Activated CD8-positive, alpha-beta T cell treated with anti-CD3 and anti-CD28 coated beads for 36 hours (primary cell): ENCODE results near the gene ATP2C2. TPM values are rescaled to one million over a fixed set of nuclear protein-coding genes. Genes with fewer than 3 reads are reported as not detected.
A peak's percentile ranks its signal among the peaks of the same experiment; 100 is the strongest.

ENCODE experiments used
- ATAC-seq: fragments of 200-7000 bp; cut with Tn5 transposase; one replicate; pipeline ENCODE4 v1.10.0; 2021; ENCODE audit warnings: mild to moderate bottlenecking, moderate library complexity
- CTCF ChIA-PET: fragments of 350-600 bp; sonication (Branson Sonifier 250); formaldehyde crosslinking; loops from one replicate; lab custom pipeline; 2021; ENCODE audit warnings: antibody characterized with exemption; lab: Charles Lee
- POLR2A ChIA-PET: fragments of 350-600 bp; sonication (Branson Sonifier 250); formaldehyde crosslinking; loops from one replicate; lab custom pipeline; 2021; ENCODE audit warnings: antibody characterized with exemption; lab: Charles Lee
- DNase-seq: peaks from one replicate; pipeline ENCODE4 v3.0.0-alpha.2; 2020
- H3K27ac Mint-ChIP-seq: one replicate; pipeline ENCODE4 v1.8.0; 2021; ENCODE audit warnings: mild to moderate bottlenecking, mixed read lengths
- H3K27me3 Mint-ChIP-seq: one replicate; pipeline ENCODE4 v1.8.0; 2021; ENCODE audit warnings: mixed read lengths
- H3K36me3 Mint-ChIP-seq: one replicate; pipeline ENCODE4 v1.8.0; 2021; ENCODE audit warnings: low read depth, mixed read lengths
- H3K4me1 Mint-ChIP-seq: one replicate; pipeline ENCODE4 v1.8.0; 2021; ENCODE audit warnings: low read depth, mixed read lengths
- H3K4me3 Mint-ChIP-seq: one replicate; pipeline ENCODE4 v1.8.0; 2021; ENCODE audit warnings: mild to moderate bottlenecking, moderate library complexity, mixed read lengths
- H3K9me3 Mint-ChIP-seq: one replicate; pipeline ENCODE4 v1.8.0; 2021; ENCODE audit warnings: mixed read lengths
- intact Hi-C: fragments of 100-400 bp; cut with micrococcal nuclease; formaldehyde crosslinking; loops from one replicate; pipeline ENCODE4 v1.10.0; 2022
- total RNA-seq, 2 experiments: library from RNA; stranded (reverse); gene quantifications; one replicate each; pipeline ENCODE4 v1.2.3, GENCODE V29; 2021
- TF ChIP-seq, protein P1 (sequence below): fragments of 200-600 bp; IDR thresholded peaks from one replicate; pipeline ENCODE4 v1.8.0; 2022; ENCODE audit warnings: antibody characterized with exemption, mild to moderate bottlenecking

ATP2C2 gene
- total RNA-seq, 2 experiments from 2014 or later: not detected

DNA sequence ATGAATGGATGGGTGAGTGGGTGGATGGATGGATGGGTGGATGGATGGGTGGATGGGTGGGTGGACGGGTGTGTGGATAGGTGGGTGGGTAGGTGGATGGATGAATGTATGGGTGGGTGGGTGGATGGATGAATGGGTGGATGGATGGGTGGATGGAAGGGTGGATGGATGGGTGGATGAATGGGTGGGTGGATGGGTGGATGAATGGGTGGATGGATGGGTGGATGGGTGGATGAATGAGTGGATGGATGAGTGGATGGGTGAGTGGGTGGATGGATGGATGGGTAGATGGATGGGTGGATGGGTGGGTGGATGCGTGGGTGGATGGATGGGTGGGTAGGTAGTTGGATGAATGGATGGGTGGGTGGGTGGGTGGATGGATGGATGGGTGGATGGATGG is 13.2 kb upstream of the ATP2C2 start:
- DNase-seq: no peak
- H3K9me3 Mint-ChIP-seq: no peaks in the 10 kb centered on the region
- no peak overlapping the region for H3K27ac Mint-ChIP-seq
- TF ChIP-seq, protein P1, sequence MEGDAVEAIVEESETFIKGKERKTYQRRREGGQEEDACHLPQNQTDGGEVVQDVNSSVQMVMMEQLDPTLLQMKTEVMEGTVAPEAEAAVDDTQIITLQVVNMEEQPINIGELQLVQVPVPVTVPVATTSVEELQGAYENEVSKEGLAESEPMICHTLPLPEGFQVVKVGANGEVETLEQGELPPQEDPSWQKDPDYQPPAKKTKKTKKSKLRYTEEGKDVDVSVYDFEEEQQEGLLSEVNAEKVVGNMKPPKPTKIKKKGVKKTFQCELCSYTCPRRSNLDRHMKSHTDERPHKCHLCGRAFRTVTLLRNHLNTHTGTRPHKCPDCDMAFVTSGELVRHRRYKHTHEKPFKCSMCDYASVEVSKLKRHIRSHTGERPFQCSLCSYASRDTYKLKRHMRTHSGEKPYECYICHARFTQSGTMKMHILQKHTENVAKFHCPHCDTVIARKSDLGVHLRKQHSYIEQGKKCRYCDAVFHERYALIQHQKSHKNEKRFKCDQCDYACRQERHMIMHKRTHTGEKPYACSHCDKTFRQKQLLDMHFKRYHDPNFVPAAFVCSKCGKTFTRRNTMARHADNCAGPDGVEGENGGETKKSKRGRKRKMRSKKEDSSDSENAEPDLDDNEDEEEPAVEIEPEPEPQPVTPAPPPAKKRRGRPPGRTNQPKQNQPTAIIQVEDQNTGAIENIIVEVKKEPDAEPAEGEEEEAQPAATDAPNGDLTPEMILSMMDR: no peak
- H3K27me3 Mint-ChIP-seq: peaks cover 5% of the 10 kb centered on the region
- intact Hi-C loops: no loop called here
- no peak for ATAC-seq
- ChIA-PET POLR2A (no interaction called here), CTCF (no interaction called here)
- H3K4me1 Mint-ChIP-seq: peaks cover 20% of the 10 kb centered on the region
- H3K4me3 Mint-ChIP-seq: no peak overlapping the region
- H3K36me3 Mint-ChIP-seq: no peaks in the 10 kb centered on the region

GRCh38 chr16:84356176-84356575 is 12.2 kb upstream of the ATP2C2 start:
- CTCF ChIA-PET: no interaction called here
- H3K27ac Mint-ChIP-seq: no peak overlapping the region
- intact Hi-C loops: no loop called here
- peaks cover 30% of the 10 kb centered on the region for H3K4me1 Mint-ChIP-seq
- POLR2A ChIA-PET: no interaction called here
- TF ChIP-seq, protein P1: no peak
- no peaks in the 10 kb centered on the region for H3K9me3 Mint-ChIP-seq
- no peak overlapping the region for H3K4me3 Mint-ChIP-seq
- H3K27me3 Mint-ChIP-seq: peaks cover 5% of the 10 kb centered on the region
- DNase-seq (no peak), ATAC-seq (no peak)
- no peaks in the 10 kb centered on the region for H3K36me3 Mint-ChIP-seq

DNA sequence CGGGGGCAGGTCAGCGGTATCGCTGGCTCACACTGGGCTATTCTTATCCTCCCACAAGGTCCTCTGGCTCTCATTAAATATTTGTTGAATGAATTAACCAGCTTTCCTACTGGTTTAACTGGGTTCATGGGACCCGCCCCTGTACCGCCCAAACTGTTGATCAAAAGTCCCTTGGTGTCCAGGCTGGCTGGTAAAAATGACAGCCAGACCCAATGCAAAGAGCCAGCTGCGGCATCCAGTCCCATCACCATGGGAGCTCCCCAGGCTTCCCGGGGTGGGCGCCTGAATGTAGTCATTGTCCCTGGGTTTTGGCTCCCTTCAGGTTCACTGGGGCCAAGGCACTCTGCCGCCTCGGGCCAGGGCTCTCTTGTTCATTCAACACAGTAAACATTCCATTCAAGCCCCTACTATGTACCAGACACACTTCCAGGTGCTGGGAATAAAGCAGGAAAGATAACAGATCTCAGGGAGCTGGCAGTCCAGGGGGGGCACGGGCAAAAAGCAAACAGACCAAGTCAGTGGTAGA is 11.7 kb upstream of the ATP2C2 start:
- intact Hi-C loops: no loop called here
- ChIA-PET POLR2A (no interaction called here), CTCF (no interaction called here)
- no peak overlapping the region for H3K4me3 Mint-ChIP-seq
- H3K27ac Mint-ChIP-seq: no peak overlapping the region
- H3K9me3 Mint-ChIP-seq: no peaks in the 10 kb centered on the region
- H3K4me1 Mint-ChIP-seq: peaks cover 31% of the 10 kb centered on the region
- TF ChIP-seq, protein P1: no peak
- DNase-seq (no peak), ATAC-seq (no peak)
- peaks cover 5% of the 10 kb centered on the region for H3K27me3 Mint-ChIP-seq
- H3K36me3 Mint-ChIP-seq: no peaks in the 10 kb centered on the region

- peaks cover 4% of the 10 kb centered on the region for H3K27me3 Mint-ChIP-seq
- H3K9me3 Mint-ChIP-seq: no peaks in the 10 kb centered on the region
- intact Hi-C loops: no loop called here
- ATAC-seq (peak; percentile 57), DNase-seq (peak; percentile 52)
- H3K4me1 Mint-ChIP-seq: peaks cover 31% of the 10 kb centered on the region
- H3K4me3 Mint-ChIP-seq: no peak overlapping the region
- no peaks in the 10 kb centered on the region for H3K36me3 Mint-ChIP-seq
- ChIA-PET POLR2A (no interaction called here), CTCF (no interaction called here)
- TF ChIP-seq, protein P1: no peak
- H3K27ac Mint-ChIP-seq: no peak overlapping the region
Measured at GRCh38 chr16:84357191-84357651, 11.1 kb upstream of the ATP2C2 start.

DNA sequence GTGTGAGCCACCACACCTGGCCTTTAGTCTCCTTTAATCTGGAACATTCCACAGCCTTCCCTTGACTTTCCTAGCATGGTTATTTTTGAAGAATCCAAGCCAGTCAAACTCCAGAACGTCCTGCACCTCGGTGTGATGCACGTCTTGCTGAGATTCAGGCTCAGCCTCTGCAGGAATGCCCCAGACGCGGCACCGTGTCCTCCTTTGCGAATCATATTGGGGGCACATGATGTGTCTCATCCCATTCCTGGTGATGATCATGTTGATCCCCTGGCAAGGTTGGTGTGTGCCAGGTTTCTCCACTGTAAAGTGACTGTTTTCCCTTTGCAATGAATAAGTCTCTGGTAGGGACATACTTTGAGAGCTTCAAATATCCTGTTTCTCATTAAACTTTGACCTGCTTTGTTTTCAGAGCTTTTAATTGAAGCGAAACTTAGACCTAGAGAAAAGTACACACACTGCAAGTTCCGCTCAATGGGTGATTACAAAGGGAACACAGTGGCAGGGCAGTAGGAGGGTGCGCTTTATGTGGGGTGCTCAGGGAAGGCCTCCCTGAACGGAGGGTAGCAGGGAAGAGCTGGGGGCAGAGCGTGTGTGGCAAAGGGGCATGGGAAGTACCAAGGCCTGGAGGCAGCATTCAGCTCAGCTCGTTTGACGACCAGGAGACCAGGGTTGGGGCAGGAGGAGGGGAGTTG is 9.6 kb upstream of the ATP2C2 start:
- peak overlapping the region; percentile 84 for H3K27ac Mint-ChIP-seq
- no peak overlapping the region for H3K4me3 Mint-ChIP-seq
- H3K4me1 Mint-ChIP-seq: peaks cover 31% of the 10 kb centered on the region
- POLR2A ChIA-PET: no interaction called here
- no peaks in the 10 kb centered on the region for H3K9me3 Mint-ChIP-seq
- CTCF ChIA-PET: no interaction called here
- peaks cover 3% of the 10 kb centered on the region for H3K27me3 Mint-ChIP-seq
- TF ChIP-seq, protein P1: no peak
- intact Hi-C loops: no loop called here
- no peak for ATAC-seq
- no peak for DNase-seq
- no peaks in the 10 kb centered on the region for H3K36me3 Mint-ChIP-seq
